Measurements from ENCODE around the gene NLRC4. TPM values are rescaled to one million over a fixed set of nuclear protein-coding genes. Genes with fewer than 3 reads are reported as not detected.

Gene NLRC4
- total and polyA plus RNA-seq, 2 of the 8 experiments (the other 6 are each of a cell fraction or from before 2014, with no cell fraction given): not detected

GRCh38 chr2:32222966-32223365 is 41.7 kb downstream of the NLRC4 start:
- H2AFZ ChIP-seq (ENCODE audit: low read length): no peak overlapping the region
- H4K5ac ChIP-seq (ENCODE audit: insufficient read length, low read depth, low read length): no peak overlapping the region
- no peak overlapping the region for H2BK120ac ChIP-seq (replicated peaks; ENCODE audit: low read depth, low read length)
- H3K14ac ChIP-seq (ENCODE audit: insufficient read length): no peak overlapping the region
- no peak overlapping the region for H2AK5ac ChIP-seq (ENCODE audit: low read depth, low read length)
- H3K9ac ChIP-seq (replicated peaks in 1 of 4; ENCODE audit: extremely low read depth in 1 of 4, low read depth in 3 of 4, low read length in 3 of 4): no peak overlapping the region
- H3K36me3 ChIP-seq (ENCODE audit: control insufficient read depth in 2 of 4, insufficient read depth in 4 of 4, low read length in 3 of 4): peaks cover 0 to 20% (median 7%) of the 10 kb centered on the region in 4 experiments; a peak in 6 of 8 replicates
- H2BK15ac ChIP-seq (ENCODE audit: low read length): no peak overlapping the region
- H2BK20ac ChIP-seq (ENCODE audit: low read length): no peak overlapping the region
- H4K8ac ChIP-seq (ENCODE audit: extremely low read depth, insufficient read depth, low read length): no peak overlapping the region
- H3K23ac ChIP-seq (ENCODE audit: insufficient read length): no peak overlapping the region
- ChIA-PET CTCF (ENCODE audit: partially characterized antibody) (no interaction called here), POLR2A (ENCODE audit: partially characterized antibody) (no interaction called here)
- no peak overlapping the region for H3K4ac ChIP-seq (replicated peaks; ENCODE audit: insufficient read length, low read depth, low read length)
- no peaks in the 10 kb centered on the region for H3K79me1 ChIP-seq (ENCODE audit: low read depth, low read length)
- no peak overlapping the region for H3K18ac ChIP-seq (ENCODE audit: extremely low read depth, low read length)
- H4K91ac ChIP-seq (replicated peaks; ENCODE audit: insufficient read length, low read length): no peak overlapping the region
- H3K4me1 ChIP-seq (replicated peaks in 1 of 4; ENCODE audit: control insufficient read depth in 3 of 4, insufficient read depth in 4 of 4, low read length in 3 of 4): no peaks in the 10 kb centered on the region
- TF ChIP-seq GTF2F1 (IDR thresholded peaks at IDR 0.05; ENCODE audit: borderline replicate concordance, low read depth, low read length) (no peak), POLR2AphosphoS5 (IDR thresholded peaks at IDR 0.05; ENCODE audit: low read depth, low read length) (no peak), RNF2 (IDR thresholded peaks at IDR 0.05; ENCODE audit: borderline replicate concordance, low read depth, low read length, missing control alignments, poor library complexity, severe bottlenecking) (no peak), HDAC2 (IDR thresholded peaks at IDR 0.05; ENCODE audit: borderline replicate concordance in 1 of 2, low read depth in 2 of 2, low read length in 2 of 2) (no peak), MAX (IDR thresholded peaks at IDR 0.05) (no peak), BCL11A (IDR thresholded peaks at IDR 0.05; ENCODE audit: low read depth in 2 of 2, low read length in 2 of 2) (no peak), HDAC6 (IDR thresholded peaks at IDR 0.05; ENCODE audit: low read depth, low read length) (no peak), TEAD4 (IDR thresholded peaks at IDR 0.05; ENCODE audit: low read depth, low read length) (no peak), NRF1 (IDR thresholded peaks at IDR 0.05; ENCODE audit: low read depth, low read length) (no peak), CBX8 (IDR thresholded peaks at IDR 0.05; ENCODE audit: borderline replicate concordance, low read depth, low read length) (no peak), KDM1A (IDR thresholded peaks at IDR 0.05; ENCODE audit: borderline replicate concordance, low read length) (no peak)
- H3K4me3 ChIP-seq (ENCODE audit: extremely low read depth in 1 of 4, insufficient read depth in 2 of 4, low read depth in 3 of 4, low read length in 4 of 4): no peak overlapping the region
- H2BK12ac ChIP-seq (ENCODE audit: low read depth, low read length): no peak overlapping the region
- no peaks in the 10 kb centered on the region for H3K79me2 ChIP-seq (ENCODE audit: control insufficient read depth in 1 of 2, insufficient read depth in 2 of 2, low read length in 2 of 2)
- FAIRE-seq (no peak), DNase-seq (ENCODE audit: low read depth in 1 of 2, low spot score in 2 of 2) (no peak)
- no peaks in the 10 kb centered on the region for H3K27me3 ChIP-seq (replicated peaks in 1 of 4; ENCODE audit: control insufficient read depth in 3 of 4, extremely low read depth in 1 of 4, insufficient read depth in 3 of 4, low read length in 3 of 4)
- H3K23me2 ChIP-seq (ENCODE audit: low read depth, low read length): no peaks in the 10 kb centered on the region
- H3K56ac ChIP-seq (replicated peaks; ENCODE audit: insufficient read length, low read depth, low read length): no peak overlapping the region
- H3K9me3 ChIP-seq (ENCODE audit: insufficient read depth in 2 of 2, low read depth in 1 of 2, low read length in 1 of 2): no peaks in the 10 kb centered on the region
- no peaks in the 10 kb centered on the region for H4K20me1 ChIP-seq (replicated peaks in 1 of 2; ENCODE audit: control insufficient read depth in 1 of 2, insufficient read depth in 2 of 2, low read length in 2 of 2)
- no peak overlapping the region for H3K27ac ChIP-seq (ENCODE audit: low read depth, low read length)
- WGBS, 2 experiments (ENCODE audit: extremely low coverage in 1 of 2, insufficient coverage in 1 of 2, insufficient read length in 1 of 2, insufficient replicate concordance in 2 of 2, low coverage in 1 of 2, low lambda C conversion rate in 2 of 2, missing lambda C conversion rate in 1 of 2): 89% methylated on average over 2 of the region's 2 CpGs; no CpG with 5 or more reads in 1 of the 2 experiments
- no peak overlapping the region for H3K4me2 ChIP-seq (ENCODE audit: insufficient read depth in 1 of 2, low read depth in 2 of 2, low read length in 2 of 2)
- no peak overlapping the region for H2BK5ac ChIP-seq (ENCODE audit: low read depth, low read length)

Measured in H1 (cell line).